NB4 (cell line): ENCODE results near the gene PABPN1L.

Experiments used
- POLR2A ChIP-seq: IDR thresholded peaks from 2 replicates; pipeline ENCODE4 v1.6.1; 2011; ENCODE audit warnings: mild to moderate bottlenecking; ENCODE audit not compliant: insufficient read length; ENCODE audit errors: extremely low read depth
- TF ChIP-seq, protein P1 (sequence below): IDR thresholded peaks from one replicate; pipeline ENCODE4 v1.5.1; 2012; ENCODE audit warnings: low read depth, low read length
- TF ChIP-seq, protein P2 (sequence below): IDR thresholded peaks from 2 replicates; pipeline ENCODE4 v1.6.1; 2011; ENCODE audit warnings: low read depth, low read length

DNA sequence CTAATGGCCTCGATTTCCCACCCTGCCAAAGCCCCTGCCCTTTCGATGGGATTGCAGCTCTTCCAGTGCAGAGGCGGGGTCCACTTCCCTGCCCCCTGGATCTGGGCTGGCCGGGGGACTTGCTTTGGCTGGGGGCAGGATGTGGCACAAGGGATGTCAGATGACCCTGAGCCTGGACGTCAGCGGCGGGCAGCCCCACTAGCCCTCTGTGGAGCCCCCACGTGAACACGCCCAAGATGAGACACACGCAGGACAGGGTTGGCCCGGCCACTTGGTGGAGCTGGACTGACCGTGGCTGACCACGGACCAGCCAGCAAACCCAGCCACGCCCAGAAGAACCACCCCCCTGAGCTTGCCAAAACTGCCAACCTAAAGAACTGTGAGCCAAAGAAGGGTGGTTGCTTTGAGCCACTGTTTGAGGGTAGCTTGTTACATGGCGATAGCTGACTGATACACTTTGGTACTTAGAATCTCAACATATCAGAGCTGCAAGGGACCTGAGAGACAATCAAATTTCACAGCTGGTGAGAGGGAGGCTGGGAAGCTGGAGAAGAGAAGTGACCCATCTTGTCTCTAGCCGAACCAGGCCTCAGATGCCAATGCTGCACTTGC, 46.6 kb upstream of the PABPN1L start:
- TF ChIP-seq, protein P1, sequence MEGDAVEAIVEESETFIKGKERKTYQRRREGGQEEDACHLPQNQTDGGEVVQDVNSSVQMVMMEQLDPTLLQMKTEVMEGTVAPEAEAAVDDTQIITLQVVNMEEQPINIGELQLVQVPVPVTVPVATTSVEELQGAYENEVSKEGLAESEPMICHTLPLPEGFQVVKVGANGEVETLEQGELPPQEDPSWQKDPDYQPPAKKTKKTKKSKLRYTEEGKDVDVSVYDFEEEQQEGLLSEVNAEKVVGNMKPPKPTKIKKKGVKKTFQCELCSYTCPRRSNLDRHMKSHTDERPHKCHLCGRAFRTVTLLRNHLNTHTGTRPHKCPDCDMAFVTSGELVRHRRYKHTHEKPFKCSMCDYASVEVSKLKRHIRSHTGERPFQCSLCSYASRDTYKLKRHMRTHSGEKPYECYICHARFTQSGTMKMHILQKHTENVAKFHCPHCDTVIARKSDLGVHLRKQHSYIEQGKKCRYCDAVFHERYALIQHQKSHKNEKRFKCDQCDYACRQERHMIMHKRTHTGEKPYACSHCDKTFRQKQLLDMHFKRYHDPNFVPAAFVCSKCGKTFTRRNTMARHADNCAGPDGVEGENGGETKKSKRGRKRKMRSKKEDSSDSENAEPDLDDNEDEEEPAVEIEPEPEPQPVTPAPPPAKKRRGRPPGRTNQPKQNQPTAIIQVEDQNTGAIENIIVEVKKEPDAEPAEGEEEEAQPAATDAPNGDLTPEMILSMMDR: no peak
- TF ChIP-seq, protein P2, sequence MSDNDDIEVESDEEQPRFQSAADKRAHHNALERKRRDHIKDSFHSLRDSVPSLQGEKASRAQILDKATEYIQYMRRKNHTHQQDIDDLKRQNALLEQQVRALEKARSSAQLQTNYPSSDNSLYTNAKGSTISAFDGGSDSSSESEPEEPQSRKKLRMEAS: no peak
- no peak for TF ChIP-seq POLR2A
